Measurements from ENCODE around the gene ABHD8.
"Not testable (repeated sequence)": the region's sequence is repeated elsewhere in the genome, so short reads cannot be mapped to it uniquely, and the experiment has no call there.

ABHD8 gene

DNA sequence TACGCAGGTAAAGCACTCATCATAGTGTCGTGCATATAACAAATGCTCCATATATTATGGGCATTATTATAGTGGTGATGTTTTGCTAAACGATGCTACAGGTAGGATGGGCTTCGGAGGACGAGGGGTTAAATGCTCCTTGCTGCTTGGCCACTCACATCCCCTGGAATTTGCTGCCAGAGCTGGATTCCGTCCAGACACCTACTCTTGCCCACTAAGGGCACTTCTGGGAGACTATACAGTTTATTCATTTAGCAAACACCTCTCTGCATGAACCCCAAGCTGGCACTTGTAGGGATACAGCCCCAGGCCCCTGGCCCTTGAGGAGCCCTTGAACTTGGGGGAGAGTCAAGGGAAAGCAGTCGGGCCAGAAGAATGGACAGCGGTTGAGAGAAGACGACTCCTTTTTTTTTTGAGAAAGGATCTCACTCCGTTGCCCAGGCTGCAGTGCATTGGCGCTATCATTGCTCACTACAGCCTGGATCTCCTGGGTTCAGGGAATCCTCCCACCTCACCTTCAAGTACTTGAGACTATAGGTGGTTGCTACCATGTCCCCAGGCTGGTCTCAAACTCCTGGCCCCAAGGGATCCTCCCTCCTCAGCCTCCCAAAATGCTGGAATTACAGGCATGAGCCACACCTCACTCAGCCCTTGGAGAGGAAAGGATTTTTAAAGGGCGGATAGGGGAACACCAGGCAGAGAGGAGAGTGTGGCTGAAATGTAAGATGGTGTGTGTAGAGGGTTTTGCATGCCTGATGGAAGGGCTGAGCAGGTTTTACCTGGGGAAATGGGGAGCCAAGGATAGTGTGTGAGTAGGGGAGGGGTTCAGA, 1.4 kb upstream of the ABHD8 start:
- H3K27ac Mint-ChIP-seq, result no peak overlapping the region
- peak overlapping the region; percentile 28 for H3K4me3 Mint-ChIP-seq
- DNase-seq (ENCODE audit: low spot score in 2 of 2) (no peak), ATAC-seq (ENCODE audit: low read depth) (no peak)
- peaks cover 26% of the 10 kb centered on the region for H3K4me1 Mint-ChIP-seq
- no peaks in the 10 kb centered on the region for H3K27me3 Mint-ChIP-seq
- no peaks in the 10 kb centered on the region for H3K36me3 Mint-ChIP-seq
- H3K9me3 Mint-ChIP-seq, result no peaks in the 10 kb centered on the region

DNA sequence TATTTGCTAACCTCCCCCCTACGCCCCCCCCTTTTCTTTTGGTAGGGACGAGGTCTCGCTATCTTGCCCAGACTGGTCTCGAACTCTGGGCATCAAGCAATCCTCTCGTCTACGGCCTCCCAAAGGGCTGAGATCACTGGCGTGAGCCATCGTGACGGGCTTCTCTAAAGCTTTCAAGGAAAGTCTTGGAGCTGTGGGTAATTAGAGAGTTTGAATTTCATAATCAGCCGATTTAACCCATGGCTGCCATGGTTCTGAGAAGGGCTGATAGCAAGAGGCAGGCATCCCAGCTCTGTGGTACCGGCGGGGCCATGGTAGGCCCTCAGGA, 679 bp upstream of the ABHD8 start:
- Mint-ChIP-seq H3K4me1 (peaks cover 21% of the 10 kb centered on the region), H3K27ac (no peak overlapping the region)
- DNase-seq (ENCODE audit: low spot score in 2 of 2), result no peak

DNA sequence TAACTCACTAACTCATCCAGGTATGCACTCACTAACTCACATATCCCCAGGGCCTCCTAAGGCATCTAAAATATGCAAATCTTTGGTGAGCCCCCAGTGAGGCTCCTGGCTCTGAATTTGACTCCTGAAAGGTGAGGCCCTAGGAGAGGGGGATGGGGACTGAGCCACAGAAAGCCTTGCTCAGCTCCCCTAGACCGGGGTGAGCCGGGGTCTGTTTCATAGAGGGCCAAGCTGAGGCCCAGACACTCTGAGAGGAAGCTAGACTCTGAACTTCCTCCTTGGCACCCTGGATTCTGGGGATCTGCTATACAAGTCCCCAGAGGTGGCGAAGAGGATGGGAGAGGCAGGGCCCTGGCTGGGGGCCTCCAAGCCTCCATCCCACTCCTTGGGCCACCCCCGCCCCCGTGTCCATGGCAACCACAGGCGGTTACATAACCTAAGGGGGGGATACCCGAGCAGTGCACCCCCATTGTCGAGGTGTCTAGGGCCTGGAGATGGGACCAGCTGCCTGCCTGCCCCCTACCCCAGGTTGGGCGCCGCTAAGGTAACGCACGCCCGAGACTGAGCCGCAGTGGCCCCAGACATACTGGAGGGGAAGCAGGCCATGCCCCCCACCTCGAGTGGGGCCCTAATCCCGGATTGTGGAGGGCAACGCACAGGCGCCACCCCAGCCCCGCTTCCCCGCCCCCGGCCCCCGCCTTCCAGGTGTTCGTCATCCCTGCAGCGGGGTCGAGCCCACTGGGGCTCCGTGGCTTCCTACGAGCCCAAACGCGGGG, 646 bp downstream of the ABHD8 start:
- ATAC-seq (ENCODE audit: low read depth) (no peak), DNase-seq (ENCODE audit: low spot score in 2 of 2) (peak in 1 of 2 donors; percentile 55)
- Mint-ChIP-seq H3K27ac (no peak overlapping the region), H3K27me3 (no peaks in the 10 kb centered on the region), H3K36me3 (no peaks in the 10 kb centered on the region), H3K9me3 (no peaks in the 10 kb centered on the region), H3K4me1 (peaks cover 16% of the 10 kb centered on the region), H3K4me3 (peak overlapping the region; percentile 78)

More for the DNA sequence above, 679 bp upstream of the ABHD8 start:
- Mint-ChIP-seq H3K9me3 (no peaks in the 10 kb centered on the region), H3K36me3 (no peaks in the 10 kb centered on the region), H3K27me3 (no peaks in the 10 kb centered on the region), H3K4me3 (peak overlapping the region; percentile 78)
- no peak for ATAC-seq (ENCODE audit: low read depth)

DNA sequence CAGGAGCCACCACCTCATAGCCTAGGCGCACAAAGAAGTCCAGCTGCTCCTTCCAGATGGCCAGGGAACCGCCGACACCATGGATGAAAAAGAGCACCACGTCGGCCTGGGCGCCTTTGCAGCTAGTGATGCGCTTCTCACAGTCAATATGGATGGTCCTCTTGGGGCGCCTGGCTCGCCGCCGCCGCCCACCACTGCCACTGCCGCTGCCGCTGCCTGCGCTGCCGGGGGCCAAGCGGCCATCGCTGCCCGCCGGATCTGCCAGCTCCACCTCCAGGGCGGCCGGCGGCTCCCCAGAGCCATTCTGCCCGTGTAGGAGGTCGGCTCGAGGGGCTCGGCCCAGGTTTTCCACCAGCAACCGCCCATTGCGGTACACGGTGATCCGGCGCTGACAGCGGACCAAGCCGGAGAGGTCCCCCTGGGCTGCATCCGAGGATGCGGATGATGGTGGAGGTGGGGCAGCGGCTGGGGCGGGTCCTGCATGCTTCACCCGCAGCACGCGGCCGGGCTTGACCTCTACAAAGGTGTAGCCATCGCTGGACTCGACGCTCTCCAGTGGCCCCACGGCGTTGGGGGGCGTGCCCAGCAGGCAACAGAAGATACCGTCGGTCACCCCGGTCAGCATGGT, 2.1 kb downstream of the ABHD8 start:
- ATAC-seq (ENCODE audit: low read depth) (no peak), DNase-seq (ENCODE audit: low spot score in 2 of 2) (no peak)
- no peak overlapping the region for H3K27ac Mint-ChIP-seq
- H3K4me3 Mint-ChIP-seq, result no peak overlapping the region
- no peaks in the 10 kb centered on the region for H3K36me3 Mint-ChIP-seq
- no peaks in the 10 kb centered on the region for H3K9me3 Mint-ChIP-seq
- H3K27me3 Mint-ChIP-seq, result no peaks in the 10 kb centered on the region
- peaks cover 13% of the 10 kb centered on the region for H3K4me1 Mint-ChIP-seq

DNA sequence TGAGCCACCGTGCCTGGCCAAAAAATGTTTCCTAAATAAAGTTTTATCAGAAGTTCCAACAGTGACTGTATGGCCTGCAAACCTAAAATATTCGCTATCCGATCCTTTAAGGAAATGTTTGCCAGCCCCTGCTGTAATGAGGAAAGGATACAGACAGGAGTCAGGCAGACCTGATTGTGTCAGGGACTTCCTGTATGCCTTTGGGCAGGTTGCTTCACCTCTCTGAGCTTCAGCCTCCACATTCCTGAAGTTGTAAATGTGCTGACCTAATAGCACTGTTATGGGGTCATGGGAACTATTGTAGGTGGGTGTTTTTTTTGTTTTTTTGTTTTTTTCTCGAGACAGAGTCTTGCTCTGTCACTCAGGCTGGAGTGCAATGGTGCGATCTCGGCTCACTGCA, 6.2 kb downstream of the ABHD8 start:
- Mint-ChIP-seq H3K9me3 (no peaks in the 10 kb centered on the region), H3K36me3 (no peaks in the 10 kb centered on the region), H3K4me3 (no peak overlapping the region), H3K27ac (no peak overlapping the region), H3K4me1 (peaks cover 4% of the 10 kb centered on the region), H3K27me3 (no peaks in the 10 kb centered on the region)
- no peak for ATAC-seq (ENCODE audit: low read depth)
- DNase-seq (ENCODE audit: low spot score in 2 of 2), result no peak

DNA sequence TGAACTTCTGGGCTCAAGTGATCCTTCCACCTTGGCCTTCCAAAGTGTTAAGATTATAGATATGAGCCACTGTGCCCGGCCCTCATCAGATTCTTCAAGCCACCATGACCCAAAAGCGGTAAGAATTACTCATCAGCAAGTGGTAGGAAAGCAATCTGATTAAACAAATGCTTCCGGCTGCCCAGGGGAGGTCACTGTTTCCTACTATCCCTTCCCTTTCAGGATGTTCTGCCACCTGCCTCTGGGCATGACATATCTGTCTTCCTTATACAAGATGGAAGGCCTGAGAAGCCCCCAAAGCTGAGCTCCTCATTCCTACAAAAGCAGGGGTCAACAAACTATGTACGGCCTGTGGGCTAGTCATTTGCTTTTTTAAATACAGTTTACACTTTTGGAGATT, 7.0 kb downstream of the ABHD8 start:
- Mint-ChIP-seq H3K27ac (no peak overlapping the region), H3K4me3 (no peak overlapping the region), H3K4me1 (peaks cover 5% of the 10 kb centered on the region), H3K9me3 (no peaks in the 10 kb centered on the region), H3K27me3 (no peaks in the 10 kb centered on the region), H3K36me3 (no peaks in the 10 kb centered on the region)
- DNase-seq (ENCODE audit: low spot score in 2 of 2), result no peak
- ATAC-seq (ENCODE audit: low read depth), result no peak

DNA sequence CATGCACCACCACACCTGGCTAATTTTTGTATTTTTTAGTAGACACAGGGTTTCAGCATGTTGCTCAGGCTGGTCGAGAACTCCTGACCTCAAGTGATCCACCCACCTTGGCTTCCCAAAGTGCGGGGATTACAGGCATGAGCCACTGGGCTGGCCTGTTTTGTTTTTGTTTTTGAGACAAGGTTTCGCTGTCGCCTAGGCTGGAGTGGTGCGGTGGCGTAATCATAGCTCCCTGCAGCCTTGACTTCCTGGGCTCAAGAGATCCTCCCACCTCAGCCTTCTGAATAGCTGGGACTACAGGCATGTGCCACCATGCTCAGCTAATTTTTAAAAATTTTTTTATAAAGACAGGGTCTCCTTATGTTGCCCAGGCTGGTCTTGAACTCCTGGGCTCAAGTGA, 7.7 kb downstream of the ABHD8 start:
- not testable (repeated sequence) for H3K36me3 Mint-ChIP-seq; H3K4me3 Mint-ChIP-seq; ATAC-seq (ENCODE audit: low read depth); H3K27ac Mint-ChIP-seq; H3K27me3 Mint-ChIP-seq; DNase-seq (ENCODE audit: low spot score in 2 of 2); H3K4me1 Mint-ChIP-seq; H3K9me3 Mint-ChIP-seq

DNA sequence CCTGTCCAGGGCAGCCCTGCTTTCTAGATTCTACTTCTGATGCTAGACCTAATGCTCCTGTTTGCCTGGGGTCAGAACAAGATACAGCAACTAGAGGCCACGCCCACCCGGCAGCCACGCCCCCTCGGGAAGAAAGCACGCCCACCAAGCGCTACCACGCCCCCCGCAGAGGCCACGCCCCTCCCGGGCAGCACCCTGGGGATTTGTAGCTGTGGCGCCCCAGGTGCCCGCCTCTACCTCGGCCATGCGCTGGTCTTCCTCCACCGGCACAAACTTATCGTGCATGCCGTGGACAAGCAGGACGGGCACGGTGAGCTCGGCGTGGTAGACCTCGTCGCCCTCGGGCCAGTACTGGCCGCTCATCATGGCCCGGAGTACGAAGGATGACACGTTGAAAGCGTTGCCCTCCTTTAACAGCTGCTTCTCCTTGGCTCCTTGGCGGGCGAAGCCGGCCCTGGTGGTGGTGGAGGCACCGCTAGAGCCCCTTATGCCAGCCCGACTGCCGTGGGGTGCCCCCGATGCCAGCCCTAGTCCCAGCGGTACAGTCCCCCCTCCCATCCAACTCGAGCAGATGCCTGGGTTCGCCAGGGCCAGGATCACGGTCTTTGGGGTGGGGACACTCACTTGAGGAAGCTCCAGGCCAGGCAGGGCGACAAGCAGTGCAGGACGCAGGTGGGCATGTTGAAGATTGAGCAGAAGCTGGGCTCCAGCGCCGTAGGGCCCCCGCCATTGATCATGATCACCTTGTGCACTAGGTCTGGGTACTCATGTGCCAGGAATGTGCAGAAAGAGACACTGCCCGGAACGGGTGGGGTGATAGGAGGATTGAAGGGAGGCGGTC, 9.0 kb downstream of the ABHD8 start:
- H3K27ac Mint-ChIP-seq, result no peak overlapping the region
- peaks cover 5% of the 10 kb centered on the region for H3K4me1 Mint-ChIP-seq
- H3K4me3 Mint-ChIP-seq, result no peak overlapping the region
- DNase-seq (ENCODE audit: low spot score in 2 of 2), result peak; percentile 60 to 82
- peak; percentile 26 for ATAC-seq (ENCODE audit: low read depth)
- no peaks in the 10 kb centered on the region for H3K9me3 Mint-ChIP-seq
- H3K27me3 Mint-ChIP-seq, result no peaks in the 10 kb centered on the region
- no peaks in the 10 kb centered on the region for H3K36me3 Mint-ChIP-seq

DNA sequence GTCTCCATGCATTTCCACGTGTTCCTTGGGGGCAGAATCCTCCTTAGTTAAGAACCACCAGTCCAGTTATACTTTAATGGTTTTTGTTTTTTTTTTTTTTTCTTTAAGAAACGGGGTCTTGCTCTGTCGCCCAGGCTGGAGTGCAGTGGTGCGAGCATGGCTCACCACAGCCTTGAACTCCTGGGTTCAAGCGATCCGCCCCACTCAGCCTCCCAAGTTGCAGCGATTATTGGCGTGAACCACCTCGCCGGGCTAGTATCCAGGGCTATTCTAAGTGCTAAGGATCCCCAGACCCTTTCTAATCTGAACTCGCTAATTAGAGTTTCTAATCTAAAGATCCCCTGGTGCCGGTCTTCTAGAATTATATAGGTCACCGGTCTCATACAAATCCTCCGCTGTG, 9.6 kb downstream of the ABHD8 start:
- Mint-ChIP-seq H3K4me3 (no peak overlapping the region), H3K27ac (no peak overlapping the region), H3K36me3 (no peaks in the 10 kb centered on the region), H3K9me3 (no peaks in the 10 kb centered on the region), H3K4me1 (peaks cover 5% of the 10 kb centered on the region), H3K27me3 (no peaks in the 10 kb centered on the region)
- DNase-seq (ENCODE audit: low spot score in 2 of 2) (no peak), ATAC-seq (ENCODE audit: low read depth) (no peak)

DNA sequence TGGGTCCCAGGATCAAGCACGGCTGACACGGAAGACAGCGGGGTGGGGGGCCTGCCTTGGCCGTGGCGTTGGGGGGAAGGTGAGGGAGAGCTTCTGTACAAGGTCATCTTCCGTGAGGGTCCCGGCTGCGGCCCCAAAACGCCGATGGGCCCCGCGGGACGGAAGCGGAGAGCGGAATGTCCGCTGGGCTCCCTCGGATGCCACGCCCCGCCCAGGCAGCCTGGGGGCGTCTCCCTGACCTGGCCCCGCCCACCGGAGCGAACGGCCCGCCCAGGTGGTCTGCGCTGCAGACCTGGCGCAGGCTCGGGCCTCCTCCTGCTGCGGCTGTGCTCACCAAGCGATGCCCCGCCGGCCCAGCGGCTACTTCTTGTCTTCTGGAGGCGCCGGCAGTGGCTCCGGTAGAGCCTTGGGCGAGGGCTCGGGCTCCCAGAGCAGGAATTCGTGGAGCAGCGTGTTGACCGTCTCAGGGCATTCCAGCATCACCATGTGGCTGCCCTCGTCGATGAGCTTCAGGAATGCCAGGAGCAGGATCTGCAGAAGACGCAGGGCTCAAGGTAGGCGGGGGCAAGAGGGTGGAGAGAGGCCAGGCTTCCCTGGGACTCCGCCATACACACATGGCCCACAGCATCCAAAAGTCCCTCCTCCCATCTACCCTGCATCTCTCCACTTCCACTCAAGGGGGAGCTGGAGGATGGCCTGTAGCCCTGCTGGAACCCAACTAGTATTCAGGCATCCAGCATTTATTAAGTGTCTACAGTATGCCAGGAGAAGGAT, 10.7 kb downstream of the ABHD8 start:
- peak overlapping the region; percentile 82 for H3K4me3 Mint-ChIP-seq
- H3K36me3 Mint-ChIP-seq, result no peaks in the 10 kb centered on the region
- peak; percentile 89 for ATAC-seq (ENCODE audit: low read depth)
- no peak overlapping the region for H3K27ac Mint-ChIP-seq
- H3K27me3 Mint-ChIP-seq, result no peaks in the 10 kb centered on the region
- no peaks in the 10 kb centered on the region for H3K9me3 Mint-ChIP-seq
- H3K4me1 Mint-ChIP-seq, result peaks cover 5% of the 10 kb centered on the region
- DNase-seq (ENCODE audit: low spot score in 2 of 2), result peak; percentile 81 to 87

DNA sequence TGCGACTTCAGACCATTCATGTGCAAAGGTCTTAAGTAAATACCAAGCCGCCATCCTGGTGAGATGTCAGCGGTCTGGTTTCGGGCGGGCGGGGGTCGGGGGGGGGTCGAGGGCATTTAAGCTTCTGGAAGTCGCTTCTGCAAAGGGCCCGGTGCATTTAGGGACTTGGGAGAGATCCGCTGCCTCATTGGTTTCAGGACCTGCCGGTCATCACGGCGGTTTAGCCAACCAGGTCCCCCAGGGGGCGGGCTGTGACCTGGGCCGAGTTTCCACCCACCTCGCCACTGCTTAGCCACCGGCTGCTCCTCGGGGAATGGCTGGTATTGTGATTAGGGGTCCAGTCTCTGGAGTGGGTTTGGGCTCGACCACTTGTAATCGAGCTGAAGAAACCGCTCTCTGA, 13.7 kb downstream of the ABHD8 start:
- DNase-seq (ENCODE audit: low spot score in 2 of 2), result peak in 1 of 2 donors; percentile 56

DNA sequence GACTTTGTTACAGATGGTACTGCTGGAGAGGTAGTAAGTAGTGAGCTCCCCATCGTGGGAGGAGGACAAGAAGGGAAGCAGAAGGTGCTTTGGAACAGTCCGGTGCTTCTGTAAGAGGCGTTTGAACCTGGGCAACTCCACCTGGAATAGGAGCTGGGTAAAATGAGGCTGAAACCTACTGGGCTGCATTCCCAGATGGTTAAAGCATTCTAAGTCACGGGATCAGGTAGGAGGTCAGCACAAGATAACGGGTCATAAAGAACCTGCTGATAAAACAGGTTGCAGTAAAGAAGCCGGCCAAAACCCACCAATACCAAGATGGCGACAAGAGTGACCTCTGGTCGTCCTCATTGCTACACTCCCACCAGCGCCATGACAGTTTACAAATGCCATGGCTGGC, 16.5 kb downstream of the ABHD8 start:
- no peak for DNase-seq (ENCODE audit: low spot score in 2 of 2)
- H3K27me3 Mint-ChIP-seq, result no peaks in the 10 kb centered on the region
- no peak overlapping the region for H3K4me3 Mint-ChIP-seq
- H3K27ac Mint-ChIP-seq, result no peak overlapping the region
- no peaks in the 10 kb centered on the region for H3K9me3 Mint-ChIP-seq
- peaks cover 5% of the 10 kb centered on the region for H3K4me1 Mint-ChIP-seq
- no peak for ATAC-seq (ENCODE audit: low read depth)
- H3K36me3 Mint-ChIP-seq, result no peaks in the 10 kb centered on the region

More for the DNA sequence above, 13.7 kb downstream of the ABHD8 start:
- no peak for ATAC-seq (ENCODE audit: low read depth)
- no peaks in the 10 kb centered on the region for H3K9me3 Mint-ChIP-seq
- no peak overlapping the region for H3K27ac Mint-ChIP-seq
- H3K4me3 Mint-ChIP-seq, result no peak overlapping the region
- peaks cover 5% of the 10 kb centered on the region for H3K4me1 Mint-ChIP-seq
- H3K27me3 Mint-ChIP-seq, result no peaks in the 10 kb centered on the region
- H3K36me3 Mint-ChIP-seq, result no peaks in the 10 kb centered on the region

DNA sequence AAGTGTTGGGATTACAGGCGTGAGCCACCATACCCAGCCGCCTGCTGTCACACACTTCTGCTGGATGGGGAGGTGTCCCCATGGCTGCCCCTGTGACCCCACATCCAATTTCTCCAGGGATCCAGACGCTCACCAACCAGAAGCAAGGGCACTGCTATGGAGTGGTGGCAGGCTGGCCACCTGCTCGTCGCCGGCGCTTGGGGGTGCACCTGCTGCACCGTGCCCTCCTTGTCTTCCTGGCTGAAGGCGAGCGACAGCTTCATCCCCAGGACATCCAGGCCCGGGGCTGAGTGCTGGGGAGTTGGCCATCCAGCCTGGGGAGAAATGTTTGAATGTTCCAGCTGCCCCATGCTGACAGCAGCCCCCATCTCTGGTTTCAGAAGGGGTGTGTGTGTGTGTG, 17.0 kb downstream of the ABHD8 start:
- no peaks in the 10 kb centered on the region for H3K9me3 Mint-ChIP-seq
- H3K36me3 Mint-ChIP-seq, result no peaks in the 10 kb centered on the region
- no peak overlapping the region for H3K4me3 Mint-ChIP-seq
- H3K4me1 Mint-ChIP-seq, result peaks cover 8% of the 10 kb centered on the region
- DNase-seq (ENCODE audit: low spot score in 2 of 2) (no peak), ATAC-seq (ENCODE audit: low read depth) (no peak)
- no peaks in the 10 kb centered on the region for H3K27me3 Mint-ChIP-seq
- H3K27ac Mint-ChIP-seq, result no peak overlapping the region

All from memory B cell (primary cell).